Measurements from ENCODE around the gene TMEM255B.

TMEM255B gene

DNA sequence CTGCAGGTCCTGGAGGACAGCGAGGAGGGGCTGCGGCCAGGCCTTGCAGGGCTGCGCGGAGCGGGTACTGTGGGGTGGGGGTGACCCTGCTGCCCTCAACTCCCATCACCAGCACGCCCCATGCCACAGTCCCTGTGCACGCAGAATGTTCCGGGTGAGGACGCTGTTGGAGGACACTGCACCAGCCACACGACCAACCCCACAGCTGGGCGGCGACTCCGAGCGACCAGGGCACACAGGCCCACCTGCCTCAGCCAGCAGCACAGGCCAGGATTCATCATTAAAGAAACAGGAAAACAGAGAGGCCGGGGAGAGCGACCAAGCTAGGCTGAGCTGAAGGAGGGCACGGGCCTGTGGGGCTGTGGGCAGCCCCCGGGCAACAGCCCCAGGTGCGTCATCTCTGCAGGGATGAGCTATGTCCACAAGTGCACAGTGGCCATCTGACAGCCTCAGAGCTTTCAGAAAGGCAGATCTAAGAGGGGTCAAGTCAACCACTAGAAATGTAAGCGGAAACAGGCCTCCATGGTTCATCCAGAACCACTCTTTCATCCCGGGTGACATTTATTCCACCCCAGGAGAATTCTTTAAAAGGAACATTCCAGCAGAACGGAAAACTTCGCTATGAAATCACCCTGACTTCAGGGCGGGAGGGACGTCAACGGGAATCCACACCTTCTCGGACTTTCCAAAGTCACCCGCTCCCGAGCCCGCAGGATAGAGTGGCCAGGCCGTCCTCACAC lies 103.3 kb downstream of the TMEM255B start:
- no peak for DNase-seq (ENCODE audit: low read depth)

DNA sequence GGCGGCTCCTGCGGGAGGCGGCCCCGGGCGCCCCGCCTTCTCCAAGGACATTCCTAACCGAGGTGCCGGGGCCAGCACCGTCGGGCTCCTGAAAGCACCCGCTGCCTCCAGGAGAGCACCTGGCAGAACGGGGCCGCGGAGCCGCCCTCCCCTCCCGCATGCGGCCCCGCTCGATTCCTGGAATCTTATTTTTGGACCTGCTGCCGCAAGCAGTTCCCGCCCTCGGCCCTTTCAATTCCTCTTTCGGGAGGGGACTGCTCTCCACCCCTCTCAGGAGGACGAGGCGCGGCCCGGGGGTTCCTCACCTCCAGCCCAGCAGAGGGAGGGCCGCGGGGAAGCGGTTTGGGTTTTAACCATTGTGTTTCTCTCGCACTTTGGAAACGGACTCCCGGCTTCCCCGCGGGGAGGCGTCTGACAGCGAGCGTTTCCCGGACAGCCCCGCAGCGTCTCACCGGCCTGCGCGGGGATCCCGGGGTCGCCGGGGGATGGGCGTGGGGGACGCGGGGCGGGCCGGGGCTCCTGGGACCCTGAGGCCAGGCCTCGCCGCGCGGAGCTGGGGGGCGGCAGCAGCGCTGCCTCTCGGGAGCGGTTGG lies 104.0 kb downstream of the TMEM255B start:
- DNase-seq (ENCODE audit: low read depth): no peak

DNA sequence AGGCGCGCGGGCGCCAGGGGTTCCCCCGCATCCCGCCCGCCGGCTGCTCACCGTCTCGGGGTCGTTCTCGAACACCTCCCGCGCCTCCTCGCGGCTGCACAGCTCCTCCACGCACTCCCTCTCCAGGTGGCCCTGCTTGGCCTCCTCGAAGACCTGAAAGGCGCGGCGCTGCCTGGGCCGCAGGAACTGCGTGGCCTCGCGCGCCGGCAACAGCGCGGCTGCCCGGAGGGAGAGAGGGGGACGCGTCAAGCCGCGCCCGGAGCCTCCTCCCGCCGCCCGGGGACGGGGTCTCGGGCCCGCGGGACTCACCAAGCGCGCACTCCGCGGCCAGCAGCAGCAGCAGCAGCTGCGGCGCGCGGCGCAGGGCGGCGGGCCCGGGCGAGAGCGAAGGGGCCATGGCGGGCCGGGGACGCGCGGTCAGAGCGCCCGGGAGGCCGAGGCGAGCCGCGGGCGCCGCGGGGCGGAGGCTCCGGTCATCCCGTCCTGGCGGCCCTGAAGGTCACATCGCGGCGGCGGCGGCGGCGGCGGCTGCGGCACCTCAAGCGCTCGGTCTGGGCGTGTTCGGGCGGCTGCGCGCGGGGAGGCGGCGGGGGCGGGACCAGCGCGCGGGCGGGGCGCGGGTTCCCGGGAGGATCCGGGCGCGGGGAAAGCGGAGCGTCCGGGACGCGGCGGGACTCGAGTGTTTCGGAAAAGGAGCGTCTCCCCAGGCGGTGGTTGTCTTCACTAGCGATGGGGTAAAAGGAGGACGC lies 104.7 kb downstream of the TMEM255B start, which contains the start of gene GAS6:
Gene GAS6 (minus strand): TSS at position 553 of the 749 bp plus-strand sequence. CDS start 156 bp downstream, at position 397.
- DNase-seq (ENCODE audit: low read depth): no peak

DNA sequence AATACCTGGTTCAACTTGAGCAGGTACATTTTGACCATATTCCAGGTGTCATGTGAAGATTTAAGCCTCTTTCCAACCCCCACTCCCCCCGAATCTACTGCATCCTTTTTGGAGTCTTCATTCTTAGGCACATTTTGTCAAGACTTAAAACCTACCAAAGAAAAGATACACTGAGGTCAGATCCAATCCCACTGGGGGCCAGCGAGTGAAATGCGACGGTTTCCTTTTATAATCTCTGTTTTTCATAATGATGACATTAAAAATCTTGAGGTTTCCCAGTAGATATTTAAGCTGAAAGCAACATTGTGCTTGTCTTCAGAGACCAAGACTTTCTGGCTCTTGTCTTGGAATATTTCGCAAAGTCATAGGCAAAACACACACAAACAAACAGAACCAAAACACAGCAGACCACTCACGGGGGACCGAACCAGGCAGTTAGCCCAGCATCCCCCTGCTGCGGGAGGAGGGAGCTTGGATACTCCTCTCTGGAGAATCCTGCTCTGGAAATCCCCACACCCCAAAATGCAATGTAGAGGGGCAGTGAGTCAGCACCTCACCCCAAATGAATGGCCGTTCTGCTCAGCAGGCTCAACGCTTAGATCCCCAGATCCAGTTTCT lies 105.4 kb downstream of the TMEM255B start:
- no peak for DNase-seq (ENCODE audit: low read depth)

DNA sequence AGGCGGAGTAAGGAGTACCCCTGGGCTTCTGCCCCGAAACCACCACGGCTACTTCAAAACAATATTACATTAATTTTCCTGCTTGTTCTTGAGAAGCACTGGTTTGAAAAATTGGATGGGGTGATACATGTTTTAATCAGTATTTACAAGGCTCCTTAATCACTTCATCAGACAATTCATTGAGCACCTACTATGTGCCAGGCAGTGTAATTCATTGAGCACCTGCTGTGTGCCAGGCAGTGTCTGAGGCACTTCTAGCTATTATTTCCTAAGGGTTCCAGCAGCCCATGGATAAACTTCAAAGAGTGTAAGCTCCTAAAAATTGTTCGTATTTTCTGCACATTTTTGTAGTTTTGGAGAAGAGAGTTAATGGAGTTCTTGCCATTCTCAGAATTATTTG lies 106.4 kb downstream of the TMEM255B start:
- no peak for DNase-seq (ENCODE audit: low read depth)

Data from activated T-helper 9 cell treated with anti-CD3 and anti-CD28 coated beads, Interleukin-2, amount 50 U/mL, for 16 hours (primary cell).